Breast epithelium (tissue), 3 donors: Measurements from ENCODE around the gene CCDC12.

Experiments used
- POLR2A ChIP-seq: fragments of 450-650 bp; IDR thresholded peaks from one replicate; pipeline ENCODE4 v1.6.1; 2016; ENCODE audit warnings: antibody characterized with exemption, mild to moderate bottlenecking, moderate library complexity
- TF ChIP-seq, protein P1 (sequence below), 3 donors: fragments of 450-650 bp; IDR thresholded peaks; one replicate each; pipeline ENCODE4 v1.5.1; 2016 to 2017; ENCODE audit warnings: antibody characterized with exemption in 3 of 3, mild to moderate bottlenecking in 3 of 3, moderate library complexity in 3 of 3

DNA sequence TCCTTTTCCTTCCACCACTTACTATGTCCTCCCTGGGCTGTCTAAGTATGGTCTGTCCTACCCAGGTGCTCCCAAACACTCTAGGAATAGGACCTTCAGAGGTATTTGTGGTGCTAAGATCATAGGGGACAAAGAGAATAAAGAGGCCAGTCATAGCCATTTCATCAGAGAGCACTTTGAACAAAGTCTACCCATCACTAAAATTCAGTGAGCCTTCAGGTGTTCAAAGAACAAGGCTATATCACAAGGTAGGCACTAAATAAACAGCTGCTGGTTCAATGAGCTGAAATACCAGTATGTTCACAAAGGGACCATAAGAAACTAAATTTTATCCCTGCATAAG lies 41.7 kb upstream of the CCDC12 start:
- TF ChIP-seq, protein P1, sequence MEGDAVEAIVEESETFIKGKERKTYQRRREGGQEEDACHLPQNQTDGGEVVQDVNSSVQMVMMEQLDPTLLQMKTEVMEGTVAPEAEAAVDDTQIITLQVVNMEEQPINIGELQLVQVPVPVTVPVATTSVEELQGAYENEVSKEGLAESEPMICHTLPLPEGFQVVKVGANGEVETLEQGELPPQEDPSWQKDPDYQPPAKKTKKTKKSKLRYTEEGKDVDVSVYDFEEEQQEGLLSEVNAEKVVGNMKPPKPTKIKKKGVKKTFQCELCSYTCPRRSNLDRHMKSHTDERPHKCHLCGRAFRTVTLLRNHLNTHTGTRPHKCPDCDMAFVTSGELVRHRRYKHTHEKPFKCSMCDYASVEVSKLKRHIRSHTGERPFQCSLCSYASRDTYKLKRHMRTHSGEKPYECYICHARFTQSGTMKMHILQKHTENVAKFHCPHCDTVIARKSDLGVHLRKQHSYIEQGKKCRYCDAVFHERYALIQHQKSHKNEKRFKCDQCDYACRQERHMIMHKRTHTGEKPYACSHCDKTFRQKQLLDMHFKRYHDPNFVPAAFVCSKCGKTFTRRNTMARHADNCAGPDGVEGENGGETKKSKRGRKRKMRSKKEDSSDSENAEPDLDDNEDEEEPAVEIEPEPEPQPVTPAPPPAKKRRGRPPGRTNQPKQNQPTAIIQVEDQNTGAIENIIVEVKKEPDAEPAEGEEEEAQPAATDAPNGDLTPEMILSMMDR (IDR thresholded peaks at IDR 0.05) = no peak
- no peak for TF ChIP-seq POLR2A
